HG03139 (cell line): ENCODE measurements around the gene MUC5AC.

Source experiments
- ATAC-seq: cut with Tn5 transposase; IDR thresholded peaks from one replicate; pipeline ENCODE4 v1.9.1; 2021; ENCODE audit not compliant: unreplicated experiment

MUC5AC gene

DNA sequence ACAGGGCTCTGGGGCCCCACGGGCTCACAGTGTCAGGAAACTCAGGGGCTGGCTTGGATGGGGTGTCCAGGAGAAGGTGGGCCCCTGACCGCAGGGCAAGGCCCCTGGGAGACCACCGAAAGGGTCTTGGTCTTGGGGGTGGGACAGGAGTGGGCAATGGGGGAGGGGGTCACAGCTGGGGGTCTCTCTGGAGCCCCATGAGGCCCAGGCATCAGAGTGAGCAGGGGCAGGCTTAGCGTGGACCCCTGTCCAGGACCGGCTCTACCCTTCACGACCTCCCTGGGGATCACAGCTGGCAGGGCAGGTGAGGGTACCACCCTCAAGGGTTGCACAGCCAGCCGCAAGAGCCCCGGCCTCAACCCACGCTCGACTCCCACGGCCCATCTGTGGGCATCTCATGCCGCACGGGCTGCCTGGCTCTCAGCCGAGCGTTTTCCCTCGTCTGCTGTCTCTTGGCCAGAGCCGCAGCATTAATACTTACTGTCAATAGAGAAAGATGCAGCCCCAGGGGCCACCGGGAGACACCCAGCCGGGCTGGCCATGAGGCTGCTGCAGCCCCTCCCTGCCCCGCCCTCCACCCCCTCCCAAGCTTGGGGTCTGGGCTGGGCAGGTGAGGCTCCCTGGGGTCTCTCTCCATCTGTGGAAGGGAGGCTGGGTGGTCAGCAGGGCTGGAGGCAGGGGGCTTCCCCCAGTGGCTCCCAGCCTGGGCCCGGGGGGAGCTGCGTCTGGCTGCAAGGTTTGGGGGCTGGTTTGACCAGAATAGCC is 65.8 kb downstream of the MUC5AC start:
- no peak for ATAC-seq

DNA sequence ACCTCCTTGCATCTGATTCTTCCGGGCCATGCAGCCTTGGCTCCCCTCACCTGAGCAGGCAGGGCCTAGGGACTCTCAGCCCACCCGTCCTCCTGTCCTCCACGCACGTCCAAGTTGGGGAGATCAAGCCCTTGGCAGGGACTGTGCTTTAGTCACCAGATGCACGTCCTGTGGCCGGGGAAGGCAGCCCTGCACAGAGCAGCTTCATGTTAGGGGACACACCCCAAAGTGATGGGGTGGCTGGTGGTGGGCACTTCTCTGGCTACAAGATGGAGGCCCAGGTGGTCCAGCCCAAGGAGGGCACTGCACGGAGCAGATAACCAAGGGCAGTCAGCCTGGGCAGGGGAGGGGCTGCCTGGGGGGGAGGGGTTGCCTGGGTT is 66.3 kb downstream of the MUC5AC start:
- ATAC-seq, result no peak

GRCh38 chr11:1224491-1225385 is 67.0 kb downstream of the MUC5AC start:
- no peak for ATAC-seq

- no peak for ATAC-seq
Measured at GRCh38 chr11:1225386-1226225, 67.9 kb downstream of the MUC5AC start.

- no peak for ATAC-seq
Measured at GRCh38 chr11:1226226-1226985, 68.7 kb downstream of the MUC5AC start.

DNA sequence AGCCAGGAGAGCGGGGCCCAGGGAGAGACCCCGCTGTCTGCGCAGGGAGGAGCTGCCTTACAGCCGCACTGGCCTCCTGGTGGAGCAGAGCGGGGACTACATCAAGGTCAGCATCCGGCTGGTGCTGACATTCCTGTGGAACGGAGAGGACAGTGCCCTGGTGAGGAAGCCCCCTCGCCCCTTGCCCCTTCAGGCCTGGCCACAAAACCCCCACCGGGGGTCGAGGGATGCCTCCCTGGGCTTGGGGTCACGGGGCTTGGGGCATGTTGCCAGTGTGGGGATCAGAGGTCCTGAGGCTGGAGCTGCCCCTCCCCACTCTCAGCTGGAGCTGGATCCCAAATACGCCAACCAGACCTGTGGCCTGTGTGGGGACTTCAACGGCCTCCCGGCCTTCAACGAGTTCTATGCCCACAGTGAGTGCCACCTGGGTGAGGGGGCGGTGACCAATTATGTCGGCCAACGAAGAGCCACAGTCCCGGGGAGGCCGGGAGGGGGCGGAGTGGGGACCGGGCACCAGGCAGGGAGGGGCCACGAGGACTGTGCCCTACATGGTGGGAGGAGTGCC is 69.3 kb downstream of the MUC5AC start:
- ATAC-seq, result no peak

DNA sequence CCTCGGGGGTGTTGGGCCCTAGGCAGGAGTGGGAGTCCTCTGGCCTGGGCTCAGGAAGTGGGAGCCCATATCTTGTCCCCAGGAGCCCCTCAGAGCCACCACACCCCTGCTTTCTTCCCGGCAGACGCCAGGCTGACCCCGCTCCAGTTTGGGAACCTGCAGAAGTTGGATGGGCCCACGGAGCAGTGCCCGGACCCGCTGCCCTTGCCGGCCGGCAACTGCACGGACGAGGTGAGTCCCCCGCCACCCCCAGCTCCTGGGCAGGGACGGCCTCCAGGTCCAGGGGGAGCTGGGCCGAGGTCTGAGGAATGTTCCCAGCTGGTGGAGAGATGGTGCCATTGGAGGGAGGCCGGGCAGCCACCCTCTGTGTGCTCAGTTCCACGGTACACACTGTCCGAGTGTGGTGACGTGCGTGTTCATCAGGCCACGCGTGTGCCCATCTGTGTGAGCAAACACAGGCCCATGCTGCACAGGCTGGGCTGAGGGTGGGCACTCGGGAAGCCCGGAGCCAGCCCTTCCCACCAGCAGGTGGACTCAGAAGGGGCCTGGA is 69.9 kb downstream of the MUC5AC start:
- ATAC-seq, result no peak

DNA sequence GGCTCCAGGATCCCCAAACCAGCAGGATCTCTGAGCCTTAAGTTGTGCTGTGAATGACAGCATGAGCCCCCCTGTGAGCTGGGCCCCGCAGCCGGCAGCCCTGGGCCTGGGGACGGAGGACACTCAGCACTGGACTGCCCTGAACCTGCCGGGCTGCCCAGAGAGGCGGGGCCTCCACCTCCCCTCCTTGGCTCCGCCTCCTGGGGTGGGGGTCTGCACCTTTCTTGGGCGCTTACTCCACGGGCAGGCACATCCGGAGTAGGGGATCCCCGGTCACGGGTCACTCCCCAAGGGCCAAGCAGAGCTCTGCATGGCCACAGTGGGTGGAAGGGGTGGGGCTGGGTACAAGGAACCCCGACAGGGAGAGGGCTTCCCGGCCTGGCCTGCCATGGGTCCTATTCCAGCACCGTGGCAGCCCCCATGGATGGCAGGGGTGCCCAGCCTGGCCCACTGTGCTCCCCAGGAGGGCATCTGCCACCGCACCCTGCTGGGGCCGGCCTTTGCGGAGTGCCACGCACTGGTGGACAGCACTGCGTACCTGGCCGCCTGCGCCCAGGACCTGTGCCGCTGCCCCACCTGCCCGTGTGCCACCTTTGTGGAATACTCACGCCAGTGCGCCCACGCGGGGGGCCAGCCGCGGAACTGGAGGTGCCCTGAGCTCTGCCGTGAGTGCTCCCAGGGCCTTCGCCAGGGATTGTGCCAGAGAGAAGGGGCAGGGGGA is 70.5 kb downstream of the MUC5AC start:
- no peak for ATAC-seq

- ATAC-seq, result no peak
Measured at GRCh38 chr11:1228921-1229451, 71.2 kb downstream of the MUC5AC start.

GRCh38 chr11:1229471-1230120 is 71.8 kb downstream of the MUC5AC start:
- no peak for ATAC-seq

GRCh38 chr11:1230121-1230455 is 72.3 kb downstream of the MUC5AC start:
- no peak for ATAC-seq

GRCh38 chr11:1230456-1231395 is 73.0 kb downstream of the MUC5AC start:
- ATAC-seq, result no peak

DNA sequence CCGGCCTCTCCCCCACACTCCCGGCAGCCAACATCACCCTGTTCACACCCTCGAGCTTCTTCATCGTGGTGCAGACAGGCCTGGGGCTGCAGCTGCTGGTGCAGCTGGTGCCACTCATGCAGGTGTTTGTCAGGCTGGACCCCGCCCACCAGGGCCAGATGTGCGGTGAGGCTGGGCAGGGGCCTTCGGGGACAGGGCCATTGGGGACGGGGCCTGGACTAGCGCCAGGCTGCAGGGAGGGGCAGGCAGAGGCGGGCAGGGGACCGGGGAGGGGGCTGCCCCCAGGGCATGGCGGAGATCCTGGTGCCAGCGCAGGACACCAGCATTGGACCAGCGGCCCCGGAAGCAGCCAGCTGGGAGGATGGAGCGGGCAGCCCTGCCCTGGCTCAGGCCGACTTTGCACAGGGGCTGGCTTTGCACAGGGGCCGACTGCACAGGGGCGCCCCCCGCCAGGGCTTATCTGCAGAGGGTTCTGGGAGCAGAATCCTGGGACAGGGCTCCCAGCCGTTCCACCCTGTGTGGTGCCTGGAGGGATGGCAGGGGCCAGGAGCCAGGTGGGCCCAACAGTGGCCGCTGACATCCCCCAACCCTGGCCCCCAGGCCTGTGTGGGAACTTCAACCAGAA is 73.8 kb downstream of the MUC5AC start:
- ATAC-seq, result no peak

- no peak for ATAC-seq
Measured at GRCh38 chr11:1232021-1232882, 74.5 kb downstream of the MUC5AC start.

- no peak for ATAC-seq
Measured at GRCh38 chr11:1232883-1233321, 75.1 kb downstream of the MUC5AC start.
